Measurements from ENCODE around the gene LYRM2.

Gene LYRM2

DNA sequence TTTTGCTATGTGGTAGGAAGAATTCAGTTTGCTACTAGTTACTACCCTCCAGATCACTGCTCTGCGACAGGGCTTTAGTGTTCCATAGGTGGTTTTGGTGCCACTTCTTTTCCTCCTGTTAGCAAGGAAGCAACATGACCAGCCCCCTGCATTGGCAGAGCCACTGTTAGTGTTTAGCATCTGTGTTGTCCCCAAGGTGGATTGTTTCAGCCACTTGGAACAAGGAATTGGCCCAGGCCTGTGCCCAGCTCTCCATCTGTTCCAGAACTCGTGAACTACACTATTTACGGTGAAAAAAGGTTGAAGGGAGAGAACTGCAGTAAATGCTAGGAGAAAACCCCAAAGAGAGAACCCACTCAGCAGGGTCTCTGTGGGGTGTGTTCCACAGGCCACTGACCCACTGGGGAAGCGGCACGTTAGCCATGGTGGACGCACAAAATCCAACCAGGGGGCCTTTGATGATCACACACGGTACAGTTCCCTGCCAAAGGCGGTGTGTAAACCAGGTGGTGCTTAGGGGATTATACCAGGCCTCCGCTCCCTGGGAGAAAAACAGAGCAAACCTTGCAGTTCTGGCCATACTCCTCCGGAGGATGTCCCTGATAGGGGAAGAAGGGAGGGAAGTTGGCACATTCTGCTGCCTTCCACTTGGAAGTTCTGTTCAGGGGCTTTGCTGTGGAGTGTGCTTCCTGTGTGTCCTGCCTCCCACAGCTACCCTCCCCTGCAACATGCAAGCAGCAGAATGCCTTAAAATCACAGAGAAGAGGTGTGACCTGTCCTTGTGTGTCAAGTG is 72.3 kb downstream of the LYRM2 start:
- H3K4me3 ChIP-seq (ENCODE audit: control insufficient read depth, low read depth, low read length) = no peak overlapping the region
- TF ChIP-seq CTCF (IDR thresholded peaks at IDR 0.05; ENCODE audit: control insufficient read depth, insufficient read depth, low read depth, low read length, missing control alignments) = no peak
- DNase-seq (ENCODE audit: low read depth) = no peak

- DNase-seq (ENCODE audit: low read depth) = no peak
- TF ChIP-seq CTCF (IDR thresholded peaks at IDR 0.05; ENCODE audit: control insufficient read depth, insufficient read depth, low read depth, low read length, missing control alignments) = no peak
- no peak overlapping the region for H3K4me3 ChIP-seq (ENCODE audit: control insufficient read depth, low read depth, low read length)
These were observed 73.7 kb downstream of the LYRM2 start for GRCh38 chr6:89564752-89565427.

DNA sequence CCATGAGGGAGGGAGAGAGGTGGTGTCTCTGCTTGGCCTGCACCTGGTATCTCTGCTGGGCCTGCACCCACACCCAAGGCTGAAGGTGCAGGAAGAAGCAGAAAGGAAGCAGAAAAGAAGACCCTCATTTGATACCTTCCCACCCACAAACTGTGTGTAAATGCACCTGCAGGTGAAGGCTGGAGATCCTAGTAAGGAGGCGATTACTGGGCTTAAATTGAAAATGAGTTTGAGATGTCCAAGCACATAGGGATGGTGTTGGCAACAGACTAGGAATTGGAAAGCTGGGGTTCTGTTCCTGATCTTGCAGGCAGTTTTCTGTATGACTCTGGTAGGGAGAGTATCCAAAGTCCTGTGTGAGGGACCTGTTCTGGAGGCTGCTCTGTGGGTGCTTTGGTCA is 74.7 kb downstream of the LYRM2 start:
- DNase-seq (ENCODE audit: low read depth) = no peak
- no peak overlapping the region for H3K4me3 ChIP-seq (ENCODE audit: control insufficient read depth, low read depth, low read length)
- no peak for TF ChIP-seq CTCF (IDR thresholded peaks at IDR 0.05; ENCODE audit: control insufficient read depth, insufficient read depth, low read depth, low read length, missing control alignments)

- no peak for DNase-seq (ENCODE audit: low read depth)
These were observed 76.2 kb downstream of the LYRM2 start for GRCh38 chr6:89562093-89562973.

DNA sequence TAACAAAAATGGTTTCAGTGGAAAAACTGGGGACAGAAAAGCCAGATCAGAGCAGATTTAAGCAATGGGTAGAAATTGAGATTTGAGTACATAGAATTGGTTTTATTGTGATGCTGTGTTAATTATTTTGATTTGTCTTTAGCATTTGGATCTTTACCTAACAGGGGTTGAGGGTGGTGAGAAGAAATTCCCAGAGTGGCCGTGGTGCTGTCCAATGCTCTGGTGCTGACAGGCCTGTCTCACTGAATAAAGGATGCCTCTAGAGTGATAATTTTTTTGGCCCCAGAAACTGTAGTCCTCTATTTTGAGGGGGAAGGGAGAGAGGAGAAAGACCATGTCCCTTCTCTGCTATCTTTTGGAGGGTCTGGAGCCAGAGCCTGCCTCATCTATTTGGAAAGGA is 79.1 kb downstream of the LYRM2 start:
- H3K4me3 ChIP-seq (ENCODE audit: control insufficient read depth, low read depth, low read length) = no peak overlapping the region
- TF ChIP-seq CTCF (IDR thresholded peaks at IDR 0.05; ENCODE audit: control insufficient read depth, insufficient read depth, low read depth, low read length, missing control alignments) = no peak
- no peak for DNase-seq (ENCODE audit: low read depth)

More at GRCh38 chr6:89562093-89562973, 76.2 kb downstream of the LYRM2 start:
- no peak overlapping the region for H3K4me3 ChIP-seq (ENCODE audit: control insufficient read depth, low read depth, low read length)
- no peak for TF ChIP-seq CTCF (IDR thresholded peaks at IDR 0.05; ENCODE audit: control insufficient read depth, insufficient read depth, low read depth, low read length, missing control alignments)

GRCh38 chr6:89555806-89556205 is 82.7 kb downstream of the LYRM2 start:
- TF ChIP-seq CTCF (IDR thresholded peaks at IDR 0.05; ENCODE audit: control insufficient read depth, insufficient read depth, low read depth, low read length, missing control alignments) = no peak
- no peak for DNase-seq (ENCODE audit: low read depth)
- no peak overlapping the region for H3K4me3 ChIP-seq (ENCODE audit: control insufficient read depth, low read depth, low read length)

Measured in AG09309 (cell line).